Activated B cell treated with CpG ODN at 0.5 μM for 24 hours (primary cell): Measurements from ENCODE around the gene PPM1F. TPM values are rescaled to one million over a fixed set of nuclear protein-coding genes. Genes with fewer than 3 reads are reported as not detected.
"Not testable (repeated sequence)": the region's sequence is repeated elsewhere in the genome, so short reads cannot be mapped to it uniquely, and the experiment has no call there.

ENCODE experiments used
- ATAC-seq: fragments of 200-7000 bp; cut with Tn5 transposase; one replicate; pipeline ENCODE4 v1.10.0; 2021; ENCODE audit warnings: low read depth, mild to moderate bottlenecking, moderate library complexity
- CTCF ChIA-PET: fragments of 350-600 bp; sonication (Branson Sonifier 250); formaldehyde crosslinking; loops from one replicate; lab custom pipeline; 2021; ENCODE audit warnings: antibody characterized with exemption; lab: Charles Lee
- POLR2A ChIA-PET: fragments of 350-600 bp; sonication (Branson Sonifier 250); formaldehyde crosslinking; loops from one replicate; lab custom pipeline; 2021; ENCODE audit warnings: antibody characterized with exemption; lab: Charles Lee
- DNase-seq: peaks from one replicate; pipeline ENCODE4 v3.0.0; 2022
- H3K27ac Mint-ChIP-seq: one replicate; pipeline ENCODE4 v1.8.0; 2020; ENCODE audit warnings: mixed read lengths
- H3K27me3 Mint-ChIP-seq: one replicate; pipeline ENCODE4 v1.8.0; 2021; ENCODE audit warnings: mixed read lengths
- H3K36me3 Mint-ChIP-seq: one replicate; pipeline ENCODE4 v1.8.0; 2021; ENCODE audit warnings: low read depth, mixed read lengths
- H3K4me1 Mint-ChIP-seq: one replicate; pipeline ENCODE4 v1.8.0; 2021; ENCODE audit warnings: mixed read lengths
- H3K4me3 Mint-ChIP-seq: one replicate; pipeline ENCODE4 v1.8.0; 2020; ENCODE audit warnings: mild to moderate bottlenecking, mixed read lengths
- H3K9me3 Mint-ChIP-seq: one replicate; pipeline ENCODE4 v1.8.0; 2020; ENCODE audit warnings: mixed read lengths
- CTCF ChIP-seq: fragments of 200-600 bp; IDR thresholded peaks from one replicate; pipeline ENCODE4 v1.8.0; 2022; ENCODE audit warnings: antibody characterized with exemption, mild to moderate bottlenecking
- intact Hi-C: fragments of 100-400 bp; cut with micrococcal nuclease; formaldehyde crosslinking; loops from one replicate; pipeline ENCODE4 v1.15.1; 2024
- total RNA-seq: library from RNA; stranded (reverse); gene quantifications from 2 replicates; pipeline ENCODE4 v1.2.3, GENCODE V29; 2022

The PPM1F gene
- total RNA-seq, 1 donor from 2014 or later = 21.1 TPM

- intact Hi-C loops = no loop called here
- no peak for ATAC-seq
- Mint-ChIP-seq H3K27me3 (no peaks in the 10 kb centered on the region), H3K4me1 (no peaks in the 10 kb centered on the region), H3K36me3 (no peaks in the 10 kb centered on the region), H3K9me3 (no peaks in the 10 kb centered on the region), H3K4me3 (no peak overlapping the region), H3K27ac (no peak overlapping the region)
- ChIA-PET POLR2A (no interaction called here), CTCF (no interaction called here)
- TF ChIP-seq CTCF = no peak
- DNase-seq = no peak
Measured at GRCh38 chr22:21902296-21903087, 50.2 kb downstream of the PPM1F start.

GRCh38 chr22:21898354-21898896 lies 54.2 kb downstream of the PPM1F start:
- Mint-ChIP-seq H3K27ac (no peak overlapping the region), H3K4me3 (no peak overlapping the region), H3K4me1 (no peaks in the 10 kb centered on the region), H3K9me3 (no peaks in the 10 kb centered on the region), H3K36me3 (no peaks in the 10 kb centered on the region), H3K27me3 (no peaks in the 10 kb centered on the region)
- DNase-seq = no peak
- ATAC-seq = no peak
- intact Hi-C loops = no loop called here
- no peak for TF ChIP-seq CTCF
- ChIA-PET CTCF (interaction anchor here (0.6 kb wide), 1 partner anchor 1331 kb away, joined by 3 read pairs; no protein-coding TSS in a partner anchor), POLR2A (no interaction called here)

- no peak for ATAC-seq
- Mint-ChIP-seq H3K36me3 (no peaks in the 10 kb centered on the region), H3K4me3 (no peak overlapping the region), H3K9me3 (no peaks in the 10 kb centered on the region), H3K27ac (no peak overlapping the region), H3K27me3 (no peaks in the 10 kb centered on the region), H3K4me1 (no peaks in the 10 kb centered on the region)
- POLR2A ChIA-PET = no interaction called here
- CTCF ChIA-PET = interaction anchor here (1.0 kb wide), 1 partner anchor 56 kb away, joined by 3 read pairs; no protein-coding TSS in a partner anchor
- TF ChIP-seq CTCF = no peak
- no peak for DNase-seq
- intact Hi-C loops = no loop called here
Measured at GRCh38 chr22:21896951-21897513, 55.6 kb downstream of the PPM1F start.

- H3K4me1 Mint-ChIP-seq, H3K36me3 Mint-ChIP-seq, H3K27me3 Mint-ChIP-seq: not testable (repeated sequence)
Measured at GRCh38 chr22:21896275-21896674, 56.4 kb downstream of the PPM1F start.

GRCh38 chr22:21894799-21895198 lies 57.8 kb downstream of the PPM1F start:
- Mint-ChIP-seq H3K27me3 (no peaks in the 10 kb centered on the region), H3K27ac (no peak overlapping the region), H3K9me3 (no peaks in the 10 kb centered on the region), H3K36me3 (no peaks in the 10 kb centered on the region), H3K4me1 (no peaks in the 10 kb centered on the region), H3K4me3 (no peak overlapping the region)
- POLR2A ChIA-PET = no interaction called here
- intact Hi-C loops = no loop called here
- DNase-seq (no peak), ATAC-seq (no peak)
- no peak for TF ChIP-seq CTCF
- CTCF ChIA-PET = no interaction called here

More at GRCh38 chr22:21896275-21896674, 56.4 kb downstream of the PPM1F start:
- POLR2A ChIA-PET, intact Hi-C loops, CTCF ChIA-PET, ATAC-seq, H3K9me3 Mint-ChIP-seq, H3K27ac Mint-ChIP-seq, DNase-seq, H3K4me3 Mint-ChIP-seq: not testable (repeated sequence)
